Measurements from ENCODE around the gene TBC1D1. TPM values are rescaled to one million over a fixed set of nuclear protein-coding genes. Genes with fewer than 3 reads are reported as not detected.

TBC1D1 gene
- total RNA-seq, 2 donors from 2014 or later = 139 to 220 TPM

GRCh38 chr4:37981425-37981824, 90.5 kb downstream of the TBC1D1 start:
- no peak for TF ChIP-seq CTCF (IDR thresholded peaks at IDR 0.05)
- H3K9me3 ChIP-seq = no peaks in the 10 kb centered on the region
- H3K4me3 ChIP-seq = no peak overlapping the region
- peak overlapping the region; percentile 60 to 62 for H3K27ac ChIP-seq
- H3K27me3 ChIP-seq = no peaks in the 10 kb centered on the region
- H3K36me3 ChIP-seq = no peaks in the 10 kb centered on the region
- no peak for DNase-seq (ENCODE audit: low spot score)
- peaks cover 0 to 62% of the 10 kb centered on the region in 2 donors for H3K4me1 ChIP-seq

- peak overlapping the region; percentile 60 to 62 for H3K27ac ChIP-seq
- peaks cover 0 to 69% of the 10 kb centered on the region in 2 donors for H3K4me1 ChIP-seq
- TF ChIP-seq CTCF (IDR thresholded peaks at IDR 0.05) = no peak
- no peaks in the 10 kb centered on the region for H3K9me3 ChIP-seq
- no peaks in the 10 kb centered on the region for H3K36me3 ChIP-seq
- DNase-seq (ENCODE audit: low spot score) = no peak
- no peaks in the 10 kb centered on the region for H3K27me3 ChIP-seq
- no peak overlapping the region for H3K4me3 ChIP-seq
These were observed 91.2 kb downstream of the TBC1D1 start for GRCh38 chr4:37981844-37982720.

- Histone ChIP-seq H3K27me3 (no peaks in the 10 kb centered on the region), H3K9me3 (no peaks in the 10 kb centered on the region), H3K4me1 (peaks cover 0 to 75% of the 10 kb centered on the region in 2 donors), H3K4me3 (no peak overlapping the region), H3K36me3 (no peaks in the 10 kb centered on the region), H3K27ac (peak overlapping the region; percentile 60 to 62)
- no peak for DNase-seq (ENCODE audit: low spot score)
- TF ChIP-seq CTCF (IDR thresholded peaks at IDR 0.05) = no peak
These were observed 91.9 kb downstream of the TBC1D1 start for GRCh38 chr4:37982736-37983135.

- TF ChIP-seq CTCF (IDR thresholded peaks at IDR 0.05) = no peak
- peak overlapping the region in 1 of 2 donors; percentile 62 for H3K27ac ChIP-seq
- no peak overlapping the region for H3K4me3 ChIP-seq
- no peak for DNase-seq (ENCODE audit: low spot score)
- H3K4me1 ChIP-seq = peaks cover 0 to 77% of the 10 kb centered on the region in 2 donors
- no peaks in the 10 kb centered on the region for H3K36me3 ChIP-seq
- H3K27me3 ChIP-seq = no peaks in the 10 kb centered on the region
- H3K9me3 ChIP-seq = no peaks in the 10 kb centered on the region
These were observed 93.1 kb downstream of the TBC1D1 start for GRCh38 chr4:37983951-37984350.

- Histone ChIP-seq H3K9me3 (no peaks in the 10 kb centered on the region), H3K4me3 (no peak overlapping the region), H3K4me1 (peaks cover 0 to 78% of the 10 kb centered on the region in 2 donors), H3K27me3 (no peaks in the 10 kb centered on the region), H3K27ac (no peak overlapping the region), H3K36me3 (no peaks in the 10 kb centered on the region)
- TF ChIP-seq CTCF (IDR thresholded peaks at IDR 0.05) = no peak
- DNase-seq (ENCODE audit: low spot score) = no peak
These were observed 94.9 kb downstream of the TBC1D1 start for GRCh38 chr4:37985730-37986275.
